ENCODE measurements around the gene PTTG1IP.
A peak's percentile ranks its signal among the peaks of the same experiment; 100 is the strongest.
"Not testable (repeated sequence)": the region's sequence is repeated elsewhere in the genome, so short reads cannot be mapped to it uniquely, and the experiment has no call there.

The PTTG1IP gene

DNA sequence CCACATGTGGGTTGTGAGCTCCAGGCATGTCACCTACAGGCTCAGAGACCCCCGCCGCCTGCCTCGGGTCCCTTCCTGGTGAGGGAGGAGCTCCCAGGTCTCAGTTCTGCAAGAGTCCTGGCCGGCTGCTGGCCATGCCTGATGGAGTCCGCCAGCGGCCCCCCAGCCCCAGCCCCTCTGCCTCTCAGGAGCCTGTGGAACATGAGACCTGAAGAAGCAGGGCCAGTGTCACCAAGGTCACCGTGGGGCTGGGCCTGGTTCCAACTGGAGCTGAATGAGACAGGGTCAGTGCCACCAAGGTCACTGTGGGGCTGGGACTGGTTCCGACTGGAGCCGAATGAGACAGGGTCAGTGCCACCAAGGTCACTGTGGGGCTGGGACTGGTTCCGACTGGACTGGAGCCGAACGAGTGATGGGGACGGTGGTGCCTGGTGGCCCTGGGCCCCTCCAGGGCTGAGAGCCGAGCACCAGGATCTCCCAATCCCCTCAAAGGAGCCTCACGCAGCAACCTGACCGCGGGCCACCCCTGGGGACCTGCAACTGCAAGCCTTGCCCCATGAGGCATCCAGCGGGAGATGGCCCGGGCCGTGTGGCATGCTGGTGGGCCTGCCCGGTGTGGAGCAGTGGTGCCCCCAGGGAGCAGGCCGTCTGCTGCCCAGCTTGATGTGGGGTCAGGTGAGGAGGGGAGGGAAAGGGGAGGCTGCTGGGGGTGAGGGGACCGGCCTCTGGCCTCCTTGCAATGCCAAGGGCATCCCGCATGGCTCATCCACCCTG lies 14.5 kb upstream of the PTTG1IP start:
- no peak for DNase-seq
- in situ Hi-C loops (cut with HindIII; ENCODE audit: low pct_ligation_motif_present, low pct_unique_long_range_greater_than_20kb, low sequenced_read_pairs) = no loop called here

DNA sequence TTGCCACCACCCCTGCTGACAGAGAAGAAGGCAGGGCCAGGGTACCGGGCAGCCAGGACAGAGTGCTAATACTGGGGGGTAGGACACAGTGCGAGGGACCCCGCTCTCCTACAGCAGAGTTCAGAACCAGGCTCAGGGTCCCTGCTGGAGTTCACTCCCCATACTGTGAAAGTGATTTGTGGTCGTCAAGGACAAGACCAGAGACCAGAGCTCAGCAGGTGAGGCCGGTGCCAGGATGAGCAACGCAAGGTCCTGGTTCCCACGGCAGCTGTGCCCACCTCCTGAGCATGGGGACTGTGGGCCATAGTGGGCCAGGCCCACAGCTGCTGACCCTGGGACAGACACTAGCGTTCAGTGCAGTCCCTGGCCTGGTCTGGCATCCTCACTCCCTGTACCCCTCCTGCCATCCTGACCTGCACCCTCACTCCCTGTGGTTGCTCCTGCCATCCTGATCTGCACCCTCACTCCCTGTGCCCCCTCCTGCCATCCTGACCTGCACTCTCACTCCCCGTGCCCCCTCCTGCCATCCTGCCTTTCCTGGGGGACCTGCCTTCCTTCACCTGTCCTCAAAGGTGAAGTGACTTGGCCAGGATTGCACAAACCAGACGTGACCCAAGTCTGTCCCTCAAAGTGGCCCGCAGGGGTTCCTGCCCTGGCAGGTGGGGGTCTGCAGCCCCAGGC lies 13.8 kb upstream of the PTTG1IP start:
- DNase-seq = no peak
- in situ Hi-C loops (cut with HindIII; ENCODE audit: low pct_ligation_motif_present, low pct_unique_long_range_greater_than_20kb, low sequenced_read_pairs) = no loop called here

DNA sequence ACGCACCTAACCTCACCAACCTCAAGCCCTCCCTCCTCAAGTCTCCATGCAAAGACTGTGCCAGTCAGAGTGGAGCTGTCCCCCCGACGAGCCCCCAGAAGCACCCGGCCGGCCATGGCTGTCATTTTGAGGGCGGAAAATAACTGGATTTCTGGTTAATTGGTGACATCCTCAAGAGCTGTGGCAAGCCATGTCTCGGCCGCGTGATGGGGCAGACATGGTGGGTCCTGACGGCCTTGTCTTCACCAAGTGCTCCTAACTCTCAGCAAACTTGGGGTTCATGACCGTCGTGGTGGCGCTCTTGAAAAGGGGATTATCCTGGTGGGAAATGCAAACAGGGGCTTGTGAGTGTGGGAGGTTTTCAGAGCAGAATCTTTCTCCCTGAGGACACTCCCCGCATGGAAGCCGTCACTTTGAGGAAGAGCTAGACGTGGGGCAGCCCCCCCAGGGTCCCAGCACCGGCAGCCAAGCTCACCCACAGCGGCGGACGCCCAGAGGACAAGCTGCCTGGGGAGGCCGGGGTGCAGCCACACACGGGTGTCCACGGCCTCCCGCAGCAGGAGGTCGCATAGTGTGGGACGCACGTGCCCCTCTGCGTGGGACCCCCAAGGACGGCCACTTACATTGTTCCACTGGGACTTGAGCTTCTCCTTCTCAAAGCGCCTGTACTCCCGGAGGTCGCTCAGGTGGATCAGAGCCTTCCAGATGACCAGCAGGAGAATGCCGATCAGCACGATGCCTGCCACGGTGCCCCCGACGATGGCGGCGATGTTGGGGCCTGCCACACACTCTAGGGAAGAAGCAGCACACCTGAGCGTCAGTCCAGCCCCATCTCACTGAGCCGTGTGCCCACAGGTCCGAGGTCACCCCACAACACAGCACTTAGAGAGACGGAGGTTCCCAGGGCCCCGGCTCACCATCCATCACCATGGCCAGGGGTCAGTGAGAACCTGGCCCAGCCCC lies 12.9 kb upstream of the PTTG1IP start:
- in situ Hi-C loops (cut with HindIII; ENCODE audit: low pct_ligation_motif_present, low pct_unique_long_range_greater_than_20kb, low sequenced_read_pairs) = no loop called here
- no peak for DNase-seq

DNA sequence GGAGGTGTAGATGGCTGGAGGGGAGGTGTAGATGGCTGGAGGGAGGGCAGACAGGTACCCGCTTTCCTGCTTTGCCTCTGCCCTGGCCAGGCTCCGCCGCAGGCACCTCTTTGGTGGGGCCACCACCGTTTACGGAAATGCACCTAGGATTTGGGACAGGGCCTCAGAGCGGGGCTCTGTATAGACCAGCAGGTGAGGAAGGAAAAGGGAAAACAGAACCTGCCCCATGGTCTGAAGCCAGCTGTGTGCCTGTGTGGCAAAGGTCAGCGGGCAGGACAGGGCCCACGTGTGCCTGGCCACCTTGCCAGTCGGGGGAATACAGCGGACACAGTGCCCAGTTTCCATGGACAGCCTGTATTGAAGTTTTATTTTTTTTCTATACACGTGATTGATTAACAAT lies 12.1 kb upstream of the PTTG1IP start:
- in situ Hi-C loops (cut with HindIII; ENCODE audit: low pct_ligation_motif_present, low pct_unique_long_range_greater_than_20kb, low sequenced_read_pairs) = no loop called here
- DNase-seq = no peak

DNA sequence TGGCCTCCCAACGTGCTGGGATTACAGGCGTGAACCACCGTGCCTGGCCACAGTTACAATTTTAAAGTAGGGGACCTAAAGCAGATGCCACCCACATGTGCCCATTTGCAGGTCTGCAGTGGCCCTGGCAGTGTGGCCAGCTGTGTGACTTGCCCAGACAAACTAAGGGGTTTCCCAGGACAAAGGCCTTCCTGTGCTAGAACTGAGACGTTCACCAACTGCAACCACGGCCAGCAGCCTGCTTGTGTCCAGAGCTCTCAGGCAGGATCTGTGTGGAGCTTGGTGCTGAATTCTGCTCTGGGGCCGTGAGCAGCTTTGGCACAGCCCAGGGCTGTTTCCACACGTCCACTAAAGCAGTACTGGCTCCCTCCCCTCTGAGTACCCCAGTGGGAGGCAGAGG lies 10.6 kb upstream of the PTTG1IP start:
- in situ Hi-C loops (cut with HindIII; ENCODE audit: low pct_ligation_motif_present, low pct_unique_long_range_greater_than_20kb, low sequenced_read_pairs) = no loop called here
- DNase-seq = no peak

DNA sequence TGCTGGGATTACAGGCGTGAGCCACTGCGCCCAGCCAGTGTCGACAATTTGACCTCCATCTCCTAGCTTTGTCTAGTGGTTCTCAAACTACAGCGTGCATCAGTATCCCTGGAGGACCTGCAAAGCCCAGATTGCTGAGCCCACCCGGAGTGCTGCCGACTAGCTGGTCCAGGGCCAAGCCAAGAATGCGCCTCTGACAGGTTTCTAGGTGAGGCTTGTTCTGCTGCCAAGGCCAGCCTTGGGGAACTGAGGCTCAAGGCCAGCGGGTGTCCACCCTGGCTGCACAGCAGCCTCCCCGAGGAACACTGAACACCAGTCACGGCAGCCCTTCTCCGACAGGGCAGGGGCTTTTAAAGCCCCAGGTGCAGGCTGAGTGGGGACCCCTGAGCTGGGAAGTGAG lies 9.8 kb upstream of the PTTG1IP start:
- in situ Hi-C loops (cut with HindIII; ENCODE audit: low pct_ligation_motif_present, low pct_unique_long_range_greater_than_20kb, low sequenced_read_pairs) = no loop called here
- DNase-seq = no peak

DNA sequence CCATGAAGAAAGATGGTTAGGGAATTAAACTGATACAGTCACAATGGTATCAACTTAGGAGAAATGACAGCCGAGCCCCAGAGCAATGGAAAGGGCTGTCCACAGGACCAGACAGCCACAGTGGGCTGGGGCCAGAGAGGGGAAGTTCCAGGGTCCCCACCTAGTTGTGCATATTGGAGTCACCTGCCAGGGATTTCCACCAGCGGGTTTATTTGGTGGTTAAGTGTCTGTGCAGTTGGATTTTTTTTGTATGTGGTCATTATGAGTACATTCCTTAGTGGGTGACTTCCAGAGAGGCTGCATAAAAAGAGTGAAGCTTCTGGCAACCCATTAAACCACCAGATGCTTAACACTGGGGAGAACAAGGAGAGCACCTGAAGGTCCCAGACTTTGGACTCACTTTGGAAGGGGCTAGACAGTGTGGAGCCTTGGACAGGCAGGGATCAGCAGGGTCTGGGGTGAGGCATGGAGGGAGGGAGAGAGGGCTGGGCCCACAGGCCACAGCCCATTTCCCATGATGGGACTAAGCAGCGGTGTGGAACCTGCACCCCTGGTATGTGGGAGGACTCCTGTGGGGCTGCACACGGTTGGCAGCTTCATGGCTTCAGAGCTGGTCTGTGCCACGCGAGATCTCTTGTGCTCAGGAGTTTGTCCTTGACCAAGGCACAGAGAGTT lies 7.8 kb upstream of the PTTG1IP start:
- peak; percentile 83 for DNase-seq
- in situ Hi-C loops (cut with HindIII; ENCODE audit: low pct_ligation_motif_present, low pct_unique_long_range_greater_than_20kb, low sequenced_read_pairs) = no loop called here

DNA sequence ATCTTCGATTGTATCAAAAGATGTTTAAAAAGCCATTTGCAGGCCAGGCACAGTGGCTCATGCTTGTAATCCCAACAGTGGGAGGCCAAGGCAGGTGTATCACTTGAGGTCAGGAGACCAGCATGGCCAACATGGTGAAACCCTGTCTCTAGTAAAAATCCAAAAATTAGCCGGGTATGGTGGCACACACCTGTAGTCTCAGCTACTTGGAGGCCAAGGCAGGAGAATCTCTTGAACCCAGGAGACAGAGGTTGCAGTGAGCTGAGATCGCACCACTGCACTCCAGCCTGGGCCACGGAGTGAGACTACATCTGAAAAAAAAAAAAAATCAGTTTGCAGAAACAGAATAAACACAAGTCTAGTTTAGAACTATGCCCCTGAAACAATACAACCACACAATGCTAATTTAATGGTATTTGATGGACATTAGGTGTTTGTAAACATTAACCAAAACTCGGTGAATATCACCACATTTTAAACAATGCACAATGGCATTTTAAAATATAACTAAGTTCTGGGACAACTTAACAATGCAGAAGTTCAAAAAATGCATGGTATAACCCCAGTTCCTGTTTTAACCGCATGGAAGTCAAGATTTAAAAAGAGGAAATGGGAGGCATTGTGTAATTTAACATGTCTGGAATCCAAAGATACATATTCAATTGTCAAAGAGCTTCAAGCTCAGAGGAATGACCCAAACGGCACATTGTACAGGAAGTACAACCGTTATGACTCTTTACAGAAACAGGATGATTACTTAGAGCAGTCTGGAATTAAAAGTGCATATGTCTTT lies 7.1 kb upstream of the PTTG1IP start:
- in situ Hi-C loops (cut with HindIII; ENCODE audit: low pct_ligation_motif_present, low pct_unique_long_range_greater_than_20kb, low sequenced_read_pairs) = no loop called here
- peak; percentile 43 for DNase-seq

DNA sequence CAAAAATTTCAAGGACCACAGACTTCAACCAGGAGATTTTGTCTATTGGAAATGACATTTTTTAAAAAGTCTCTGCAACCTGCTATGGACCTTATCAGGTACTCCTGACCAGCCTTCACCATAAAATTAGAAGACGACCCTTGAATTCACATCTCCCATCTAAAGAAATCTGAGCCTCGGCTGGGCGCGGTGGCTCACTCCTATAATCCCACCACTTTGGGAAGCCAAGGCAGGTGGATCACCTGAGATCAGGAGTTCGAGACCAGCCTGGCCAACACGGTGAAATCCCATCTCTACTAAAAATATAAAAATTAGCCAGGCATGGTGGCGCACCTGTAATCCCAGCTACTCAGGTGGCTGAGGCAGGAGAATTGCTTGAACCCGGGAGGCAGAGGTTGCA lies 5.7 kb upstream of the PTTG1IP start:
- in situ Hi-C loops (cut with HindIII; ENCODE audit: low pct_ligation_motif_present, low pct_unique_long_range_greater_than_20kb, low sequenced_read_pairs); DNase-seq: not testable (repeated sequence)

DNA sequence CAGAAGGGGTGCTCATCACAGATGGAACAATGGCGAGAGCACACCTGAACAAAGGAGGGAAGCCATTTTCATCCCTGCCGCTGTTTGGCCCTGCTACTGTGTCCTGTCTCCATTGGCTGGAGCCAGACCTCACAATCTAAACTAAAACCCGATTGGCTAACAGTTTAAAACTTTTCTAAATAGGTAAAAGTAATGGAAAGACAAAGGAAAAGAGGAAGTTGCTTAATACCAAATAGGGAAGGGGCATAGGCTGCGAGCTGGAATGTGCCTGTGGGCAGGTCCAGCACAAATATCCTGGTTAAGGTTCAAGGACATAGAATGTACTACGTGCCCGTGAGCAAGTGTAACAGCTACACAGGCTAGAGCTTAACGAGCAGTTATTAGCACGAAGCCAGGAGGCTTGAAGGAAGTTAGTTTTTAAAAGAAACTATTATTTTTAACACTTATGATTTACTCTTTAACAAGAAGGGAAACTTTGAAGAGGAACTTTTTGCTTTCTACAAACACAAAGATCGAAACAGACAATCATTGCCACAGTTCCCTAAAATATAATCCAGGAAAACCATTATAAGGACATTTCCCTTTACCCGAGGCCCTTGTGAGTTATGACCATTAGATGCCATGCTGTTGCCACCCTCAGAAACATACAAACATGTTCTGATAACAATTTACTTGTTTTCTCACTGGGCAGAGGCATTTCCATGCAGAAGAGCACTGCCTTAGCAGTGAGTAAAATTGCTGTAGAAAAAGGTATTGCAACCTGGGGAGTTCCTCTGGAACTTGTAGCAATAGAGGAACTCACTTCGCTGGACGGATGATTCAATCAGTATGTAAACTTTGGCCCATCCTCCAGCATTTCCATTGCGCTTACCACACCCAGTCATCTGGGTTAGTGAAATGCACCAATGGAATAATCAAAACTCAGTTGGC lies 4.8 kb upstream of the PTTG1IP start:
- DNase-seq = no peak
- in situ Hi-C loops (cut with HindIII; ENCODE audit: low pct_ligation_motif_present, low pct_unique_long_range_greater_than_20kb, low sequenced_read_pairs) = no loop called here

DNA sequence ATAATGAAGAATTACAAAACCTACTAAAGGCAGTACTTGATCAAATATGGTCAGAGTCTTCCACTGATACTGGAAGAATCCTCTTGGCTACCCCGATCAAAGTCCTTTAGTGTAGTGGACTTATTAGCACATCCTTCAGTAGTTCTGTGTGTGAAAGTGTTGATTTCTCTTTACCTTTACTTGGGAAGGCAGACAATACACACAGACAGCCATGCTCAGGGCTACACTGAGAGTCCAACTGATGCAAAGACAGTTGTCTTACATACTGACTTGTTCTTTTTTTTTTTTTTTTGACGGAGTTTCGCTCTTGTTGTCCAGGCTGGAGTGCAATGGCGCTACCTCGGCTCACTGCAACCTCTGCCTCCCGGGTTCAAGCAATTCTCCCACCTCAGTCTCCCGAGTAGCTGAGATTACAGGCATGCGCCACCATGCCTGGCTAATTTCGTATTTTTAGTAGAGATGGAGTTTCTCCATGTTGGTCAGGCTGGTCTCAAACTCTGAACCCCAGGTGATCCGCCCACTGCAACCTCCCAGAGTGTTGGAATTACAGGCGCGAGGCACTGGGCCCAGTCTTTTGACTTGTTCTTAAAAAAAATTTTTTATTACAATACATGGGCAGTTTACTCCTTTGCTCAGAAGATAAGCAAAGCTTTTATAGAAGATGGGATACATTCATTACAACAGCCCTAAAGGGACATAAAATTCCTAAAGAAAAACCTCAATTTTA lies 3.5 kb upstream of the PTTG1IP start:
- DNase-seq = no peak
- in situ Hi-C loops (cut with HindIII; ENCODE audit: low pct_ligation_motif_present, low pct_unique_long_range_greater_than_20kb, low sequenced_read_pairs) = no loop called here

DNA sequence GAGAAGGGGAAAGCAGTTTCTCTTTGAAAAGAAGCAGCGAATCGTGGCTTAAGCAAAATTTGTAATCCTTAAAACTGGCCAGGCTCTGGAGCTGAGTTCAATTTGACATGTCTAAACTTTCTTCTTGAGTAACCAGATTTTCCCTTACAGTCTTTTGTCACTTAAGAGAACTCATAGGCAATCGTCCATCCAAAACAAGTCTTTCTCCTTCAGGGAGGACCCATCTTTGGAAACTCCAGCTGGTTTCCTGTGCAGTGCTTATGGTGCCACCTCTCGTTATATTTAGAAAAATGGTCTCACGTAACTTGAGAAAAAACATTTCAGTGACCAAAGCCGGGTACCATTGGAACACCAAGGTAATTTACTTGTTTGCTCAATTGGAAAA lies 1.8 kb upstream of the PTTG1IP start:
- DNase-seq = no peak
- in situ Hi-C loops (cut with HindIII; ENCODE audit: low pct_ligation_motif_present, low pct_unique_long_range_greater_than_20kb, low sequenced_read_pairs) = no loop called here

DNA sequence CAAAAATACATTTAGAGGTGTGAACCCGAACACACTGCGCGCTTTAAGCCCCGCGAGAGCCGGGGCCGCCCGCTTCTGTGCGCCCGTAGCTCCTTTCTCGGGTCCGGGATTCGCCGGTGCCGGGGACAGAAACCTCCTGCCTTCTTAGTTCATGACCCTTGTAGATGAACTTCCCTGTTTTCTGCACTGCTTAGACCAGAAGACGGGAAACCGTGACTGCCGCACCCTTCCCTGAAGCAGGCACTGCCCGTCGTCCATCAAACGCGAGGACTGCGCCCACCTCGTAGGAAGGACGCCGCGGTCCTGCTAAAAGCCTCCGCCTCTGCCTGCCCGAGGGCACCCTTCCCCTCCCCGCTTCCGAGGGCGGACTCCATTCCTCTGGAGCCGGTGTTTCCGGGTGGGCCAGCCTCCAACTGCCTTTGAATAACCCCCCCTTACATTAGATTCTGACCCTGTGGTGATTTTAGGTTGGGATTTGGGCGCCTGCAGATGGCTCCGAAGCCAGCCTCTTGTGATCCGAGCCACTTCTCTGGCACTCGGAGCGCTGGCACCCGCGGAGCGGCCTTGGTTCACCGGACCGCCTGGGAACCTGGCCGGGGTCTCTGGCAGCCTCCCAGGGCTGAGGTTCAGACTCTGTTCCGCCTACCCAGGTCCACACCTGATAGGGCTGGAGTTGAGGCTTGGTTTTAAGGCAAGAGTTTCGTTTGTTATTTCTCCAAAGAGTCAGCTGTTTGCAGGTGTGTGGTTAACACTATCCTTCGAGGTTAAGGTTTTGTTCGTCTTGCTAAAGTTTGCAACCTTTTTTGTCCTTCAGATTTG lies 1.2 kb upstream of the PTTG1IP start:
- in situ Hi-C loops (cut with HindIII; ENCODE audit: low pct_ligation_motif_present, low pct_unique_long_range_greater_than_20kb, low sequenced_read_pairs) = no loop called here
- no peak for DNase-seq

DNA sequence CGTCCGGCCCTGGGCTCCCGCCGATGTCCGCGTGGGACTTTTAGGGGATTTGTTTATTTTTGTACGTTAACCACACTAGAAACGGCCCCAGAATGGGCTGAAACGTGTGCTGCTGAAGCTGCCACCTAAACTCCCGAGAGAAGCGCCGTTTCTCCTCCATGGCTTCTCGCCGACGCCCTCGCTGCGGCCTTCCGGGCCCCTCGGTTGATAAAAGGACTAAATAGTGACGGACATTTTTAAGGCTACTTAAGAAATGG lies 678 bp upstream of the PTTG1IP start:
- no peak for DNase-seq

DNA sequence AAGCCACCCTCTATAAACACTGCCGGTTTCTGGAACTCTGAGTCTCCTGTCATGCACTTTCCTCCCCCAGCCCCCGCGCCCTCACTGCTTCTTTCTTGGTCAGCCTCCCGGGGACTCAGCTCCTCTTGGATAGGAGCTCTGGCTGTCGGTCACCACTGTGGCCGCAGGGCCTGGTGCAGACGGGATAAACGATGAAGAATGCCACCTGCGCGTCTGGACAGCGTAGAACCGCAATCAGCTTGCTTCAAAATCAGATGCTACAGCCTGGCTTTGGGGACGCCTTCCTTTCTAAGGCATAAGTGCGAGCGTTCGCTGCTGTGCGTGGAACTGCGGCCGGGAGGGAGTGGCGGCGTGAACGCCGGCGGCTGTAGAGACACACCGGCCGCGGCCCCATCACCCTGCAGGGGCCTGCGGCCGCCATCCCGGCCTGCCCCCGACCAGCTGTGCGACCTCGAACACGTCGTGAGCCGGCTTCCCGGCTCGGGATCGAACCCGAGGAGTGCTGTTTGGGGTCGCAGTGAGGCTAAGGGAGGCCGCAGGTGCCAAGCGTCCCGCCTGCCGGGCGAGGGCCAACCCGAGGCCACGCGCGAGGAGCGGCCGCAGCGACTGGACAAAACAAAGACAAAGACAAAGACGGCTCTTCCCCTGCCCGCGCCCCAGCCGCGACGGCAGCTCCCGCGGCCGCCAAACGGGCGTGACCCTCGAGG lies 688 bp downstream of the PTTG1IP start:
- in situ Hi-C loops (cut with HindIII; ENCODE audit: low pct_ligation_motif_present, low pct_unique_long_range_greater_than_20kb, low sequenced_read_pairs) = no loop called here

More for the DNA sequence above, 678 bp upstream of the PTTG1IP start:
- in situ Hi-C loops (cut with HindIII; ENCODE audit: low pct_ligation_motif_present, low pct_unique_long_range_greater_than_20kb, low sequenced_read_pairs) = no loop called here

More for the DNA sequence above, 688 bp downstream of the PTTG1IP start:
- DNase-seq = peak; percentile 35

Data from ACHN (cell line).